Effector CD4-positive, alpha-beta T cell (primary cell): ENCODE results near the gene NKAP.
"Not testable (repeated sequence)": the region's sequence is repeated elsewhere in the genome, so short reads cannot be mapped to it uniquely, and the experiment has no call there.

Experiments
- DNase-seq: peaks from one replicate; pipeline ENCODE4 v3.0.0-alpha.2; 2020

NKAP gene

GRCh38 chrX:119935215-119935874 lies 8.2 kb downstream of the NKAP start:
- DNase-seq, result no peak

DNA sequence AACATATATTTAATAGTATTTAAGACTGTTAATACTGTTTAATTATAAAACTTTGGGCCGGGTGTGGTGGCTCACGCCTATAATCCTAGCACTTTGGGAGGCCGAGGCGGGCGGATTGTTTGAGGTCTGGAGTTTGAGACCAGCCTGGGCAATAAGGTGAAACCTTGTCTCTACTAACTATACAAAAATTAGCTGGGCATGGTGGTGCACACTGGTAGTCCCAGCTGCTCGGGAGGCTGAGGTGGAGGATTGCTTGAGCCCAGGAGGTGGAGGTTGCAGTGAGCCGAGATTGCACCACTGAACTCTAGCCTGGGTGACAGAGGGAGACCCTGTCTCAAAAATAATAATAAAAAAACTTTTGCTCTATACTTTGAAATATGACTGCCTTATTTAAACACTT lies 21.2 kb downstream of the NKAP start:
- not testable (repeated sequence) for DNase-seq

DNA sequence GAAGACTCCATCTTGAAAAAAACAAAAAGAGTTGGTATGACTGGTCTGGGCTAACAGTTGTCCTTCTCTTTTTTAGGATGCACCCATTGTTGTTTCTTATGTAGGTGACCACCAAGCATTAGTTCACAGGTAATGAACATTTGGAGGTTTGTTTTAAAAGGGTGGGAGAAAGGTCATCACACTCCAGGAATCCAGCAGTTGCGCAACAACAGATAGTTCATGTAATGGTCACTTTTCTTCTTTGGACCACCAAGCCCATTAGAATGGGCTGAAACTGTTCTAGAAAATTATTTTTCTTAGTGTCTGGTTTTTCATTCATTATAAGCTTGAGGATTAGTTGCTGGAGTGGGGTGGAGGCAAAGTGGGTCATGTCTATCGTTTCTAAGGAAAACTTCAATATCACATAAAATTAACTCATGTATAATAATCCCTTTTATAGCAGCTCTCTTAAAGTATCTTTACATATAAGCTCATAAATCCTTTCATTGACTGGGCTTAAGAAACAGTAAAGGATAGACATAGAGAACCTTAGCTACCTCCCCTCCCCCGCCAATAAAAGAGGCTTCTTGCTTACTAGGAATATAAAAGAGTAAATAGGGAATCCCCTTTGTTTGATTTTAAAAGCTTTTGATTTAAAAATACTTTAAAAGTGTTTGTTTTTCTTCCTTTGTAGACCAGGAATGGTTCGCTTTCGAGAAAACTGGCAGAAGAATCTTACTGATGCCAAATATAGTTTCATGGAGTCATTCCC lies 23.5 kb downstream of the NKAP start:
- no peak for DNase-seq

GRCh38 chrX:119917877-119918276 lies 25.7 kb downstream of the NKAP start:
- DNase-seq, result no peak

DNA sequence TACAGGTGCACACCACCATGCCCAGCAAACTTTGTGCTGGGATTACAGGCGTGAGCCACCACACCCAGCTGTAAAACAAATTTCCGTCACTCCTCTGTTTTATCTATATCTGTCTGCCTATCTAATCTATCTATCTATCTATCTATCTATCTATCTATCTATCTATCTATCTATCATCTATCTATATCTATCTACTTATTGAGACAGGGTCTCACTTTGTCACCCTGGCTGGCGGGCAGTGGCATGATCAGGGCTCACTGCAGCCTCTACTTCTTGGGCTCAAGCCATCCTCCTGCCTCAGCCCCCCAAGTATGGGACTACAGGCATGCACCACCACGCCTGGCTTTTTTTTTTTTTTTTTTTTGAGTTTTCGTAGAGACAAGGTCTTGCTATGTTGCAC lies 27.2 kb downstream of the NKAP start:
- no peak for DNase-seq

- no peak for DNase-seq
These were observed 42.6 kb downstream of the NKAP start for GRCh38 chrX:119900976-119901375.

GRCh38 chrX:119899125-119899524 lies 44.4 kb downstream of the NKAP start:
- DNase-seq, result no peak

DNA sequence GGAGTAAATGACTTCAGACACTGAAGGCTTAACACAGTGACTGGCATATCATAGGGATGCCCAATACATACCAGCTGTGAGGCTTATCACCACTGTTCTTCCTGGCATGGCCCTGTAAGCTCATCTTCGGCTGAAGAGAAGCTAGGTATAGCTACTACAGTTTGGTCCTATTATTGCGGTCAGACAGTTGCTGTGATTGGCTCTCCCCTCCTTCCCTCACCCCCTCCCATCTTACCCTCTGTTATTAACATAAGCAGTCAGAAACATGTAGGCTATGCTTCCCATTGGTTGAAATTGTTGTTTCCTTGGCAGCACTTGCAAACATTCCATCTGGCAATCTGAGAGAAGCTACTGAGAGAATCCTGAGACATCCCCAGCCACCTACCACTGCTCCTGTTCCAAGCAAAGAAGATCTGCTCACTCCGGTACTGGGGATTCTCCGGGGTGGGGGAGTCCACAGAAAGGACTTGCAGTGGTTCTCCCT lies 47.7 kb downstream of the NKAP start, which contains the start of gene AKAP14:
AKAP14 (plus strand) TSS at position 51 of the 484 bp plus-strand sequence. CDS start 7,331 bp downstream, outside the sequence.
- no peak for DNase-seq

- not testable (repeated sequence) for DNase-seq
These were observed 51.4 kb downstream of the NKAP start for GRCh38 chrX:119891961-119892692.

- not testable (repeated sequence) for DNase-seq
These were observed 52.9 kb downstream of the NKAP start for GRCh38 chrX:119890626-119891025.

GRCh38 chrX:119887721-119888425 lies 55.7 kb downstream of the NKAP start:
- DNase-seq, result peak; percentile 28

DNA sequence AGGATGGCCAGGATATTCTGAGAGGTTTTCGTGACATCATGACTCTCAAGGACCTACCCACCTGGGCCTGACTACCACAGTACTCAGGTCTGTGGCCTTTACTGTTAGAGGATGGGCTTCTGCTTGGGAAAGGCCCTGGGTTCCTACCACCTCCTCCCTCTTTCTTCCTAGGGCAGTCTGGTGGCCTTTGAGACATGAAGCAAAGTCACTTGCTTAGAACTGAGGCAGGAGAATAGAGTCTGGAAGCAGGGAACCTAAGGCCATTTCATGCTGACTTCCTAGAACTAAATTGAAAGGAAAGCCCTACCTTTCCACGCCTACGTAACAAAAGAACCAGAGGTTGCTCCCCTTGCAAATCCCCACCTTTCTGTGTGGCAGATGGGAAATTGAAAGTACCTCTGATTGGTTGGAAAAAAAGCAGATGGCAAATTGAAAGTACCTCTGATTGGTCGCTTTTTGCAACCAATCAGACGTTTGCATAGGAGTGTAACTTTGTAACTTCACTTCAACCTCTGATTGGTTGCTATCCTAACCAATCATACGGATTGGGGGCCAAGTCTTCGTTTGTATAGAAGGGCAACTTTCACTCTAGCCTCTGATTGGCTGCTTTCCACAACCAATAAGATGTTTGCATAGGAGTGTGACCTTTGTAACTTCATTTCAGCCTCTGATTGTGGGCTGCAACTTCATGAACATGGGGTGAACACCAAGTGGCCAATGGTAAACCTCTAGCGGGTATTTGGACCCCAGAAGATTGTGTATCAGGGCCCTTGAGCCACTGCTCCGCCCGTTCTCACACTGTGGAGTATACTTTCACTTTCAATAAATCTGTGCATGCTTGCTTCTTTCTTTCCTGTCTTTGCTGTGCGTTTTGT lies 57.8 kb downstream of the NKAP start:
- DNase-seq, result no peak

GRCh38 chrX:119880552-119881437 lies 62.8 kb downstream of the NKAP start:
- DNase-seq, result no peak

DNA sequence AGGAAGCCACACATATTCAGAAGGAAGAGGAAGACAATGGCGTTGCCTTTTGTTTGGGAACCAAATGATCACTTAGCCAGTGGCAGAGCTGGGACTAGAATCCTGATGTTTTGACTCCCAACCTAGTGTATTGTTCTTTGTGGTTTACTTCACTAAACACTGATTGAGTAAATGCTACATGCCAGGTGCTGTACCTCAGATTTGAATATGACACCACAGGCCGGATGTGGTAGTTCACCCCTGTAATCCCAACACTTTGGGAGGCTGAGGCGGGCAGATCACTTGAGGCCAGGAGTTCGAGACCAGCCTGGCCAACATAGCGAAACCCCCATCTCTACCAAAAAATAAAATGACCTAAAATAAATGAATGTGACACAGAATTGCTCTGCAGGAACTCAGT lies 63.5 kb downstream of the NKAP start:
- DNase-seq, result no peak

GRCh38 chrX:119878740-119879139 lies 64.8 kb downstream of the NKAP start:
- DNase-seq, result no peak

DNA sequence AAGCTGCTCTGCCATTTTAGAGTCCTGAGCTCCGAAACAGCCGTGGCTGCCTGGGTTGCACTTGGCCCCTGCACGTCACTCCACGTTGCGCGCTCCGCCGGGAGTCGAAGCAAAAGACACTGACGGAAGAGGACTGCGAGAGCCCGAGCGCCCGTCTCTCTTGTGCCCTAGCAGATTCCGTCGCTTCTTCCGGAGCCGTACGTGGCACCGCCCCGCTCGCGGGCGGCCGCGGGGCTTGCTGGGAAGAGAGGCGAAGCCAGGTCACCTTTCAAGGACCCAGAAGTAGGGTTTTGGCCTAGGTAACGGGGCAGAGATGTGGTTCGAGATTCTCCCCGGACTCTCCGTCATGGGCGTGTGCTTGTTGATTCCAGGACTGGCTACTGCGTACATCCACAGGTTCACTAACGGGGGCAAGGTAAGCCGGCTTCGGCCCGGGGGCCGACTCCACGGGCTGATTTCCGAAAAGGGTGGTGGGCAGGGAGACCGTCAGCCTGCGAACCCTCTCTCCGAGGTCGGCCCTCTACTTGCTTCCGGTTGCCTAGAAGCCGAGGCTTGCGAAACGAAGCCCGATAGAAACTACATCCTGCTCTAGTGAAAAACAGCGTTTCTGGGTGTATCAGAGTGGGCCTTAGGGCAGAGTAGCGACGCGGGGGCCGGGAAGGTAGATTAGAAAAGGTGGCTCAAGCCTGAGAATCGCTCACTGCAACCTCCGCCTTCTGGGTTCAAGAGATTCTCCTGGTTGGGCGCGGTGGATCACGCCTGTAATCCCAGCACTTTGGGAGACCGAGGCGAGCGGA lies 71.8 kb downstream of the NKAP start, which contains the start of the genes NDUFA1 and RNF113A:
NDUFA1 (plus strand) TSS at position 234 of the 797 bp plus-strand sequence; CDS start at position 314, 80 bp downstream.
RNF113A (minus strand) TSS at position 135 of the 797 bp plus-strand sequence; CDS start at position 15, 120 bp downstream.
- DNase-seq, result peak; percentile 74

DNA sequence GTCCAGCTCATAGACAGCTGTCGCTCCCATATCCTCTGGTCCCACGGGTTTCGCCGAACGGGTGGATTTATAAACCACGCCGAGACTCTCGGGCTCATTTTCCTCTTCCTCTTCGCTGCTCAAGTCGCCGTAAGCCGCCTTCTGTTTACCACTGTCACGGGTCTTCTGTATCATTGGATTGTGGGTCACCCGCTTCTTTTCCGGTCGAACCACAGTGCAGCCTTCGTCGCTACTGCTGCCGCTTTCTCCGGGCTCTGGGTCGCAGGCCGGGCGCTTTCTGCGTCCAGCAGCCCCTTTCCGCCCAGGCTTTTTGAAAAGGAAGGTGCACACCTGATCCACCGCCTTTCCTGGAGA lies 72.3 kb downstream of the NKAP start:
- DNase-seq, result no peak
